SK-N-SH treated with all-trans-retinoic acid at 6 μM for 48 hours (cell line): Measurements from ENCODE around the gene NAALADL2.

Source experiments
- ARNTL ChIP-seq: fragments of 450-650 bp; formaldehyde crosslinking; IDR thresholded peaks from 2 replicates; pipeline ENCODE4 v1.5.0; 2020; ENCODE audit warnings: low read depth, mild to moderate bottlenecking, moderate library complexity, borderline replicate concordance
- BACH2 ChIP-seq: fragments of 250-450 bp; sonication (Bioruptor Pico); IDR thresholded peaks from 2 replicates; pipeline ENCODE4 v1.9.0; 2021; ENCODE audit warnings: mild to moderate bottlenecking, borderline replicate concordance
- TF ChIP-seq, protein P1 (sequence below): fragments of 250-450 bp; sonication (Bioruptor Pico); IDR thresholded peaks from 2 replicates; pipeline ENCODE4 v1.5.1; 2020; ENCODE audit warnings: low read depth, mild to moderate bottlenecking, moderate library complexity

- TF ChIP-seq ARNTL (CRISPR knock-in tag) (no peak), BACH2 (CRISPR knock-in tag) (no peak)
- TF ChIP-seq, protein P1, sequence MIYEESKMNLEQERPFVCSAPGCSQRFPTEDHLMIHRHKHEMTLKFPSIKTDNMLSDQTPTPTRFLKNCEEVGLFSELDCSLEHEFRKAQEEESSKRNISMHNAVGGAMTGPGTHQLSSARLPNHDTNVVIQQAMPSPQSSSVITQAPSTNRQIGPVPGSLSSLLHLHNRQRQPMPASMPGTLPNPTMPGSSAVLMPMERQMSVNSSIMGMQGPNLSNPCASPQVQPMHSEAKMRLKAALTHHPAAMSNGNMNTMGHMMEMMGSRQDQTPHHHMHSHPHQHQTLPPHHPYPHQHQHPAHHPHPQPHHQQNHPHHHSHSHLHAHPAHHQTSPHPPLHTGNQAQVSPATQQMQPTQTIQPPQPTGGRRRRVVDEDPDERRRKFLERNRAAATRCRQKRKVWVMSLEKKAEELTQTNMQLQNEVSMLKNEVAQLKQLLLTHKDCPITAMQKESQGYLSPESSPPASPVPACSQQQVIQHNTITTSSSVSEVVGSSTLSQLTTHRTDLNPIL (CRISPR knock-in tag), result no peak
Observed at GRCh38 chr3:175329373-175329772, 470.2 kb downstream of the NAALADL2 start.
